Fibroblast of the aortic adventitia (primary cell): ENCODE data around the gene RAB10. TPM values are rescaled to one million over a fixed set of nuclear protein-coding genes. Genes with fewer than 3 reads are reported as not detected.
A peak's percentile ranks its signal among the peaks of the same experiment; 100 is the strongest.

ENCODE experiments used
- DNase-seq: peaks from one replicate; pipeline ENCODE4 v3.0.0-alpha.2; 2010; ENCODE audit warnings: low read depth
- H3K4me3 ChIP-seq: 2 replicates; pipeline ENCODE4 v1.5.1; 2011; ENCODE audit warnings: low read depth, mild to moderate bottlenecking, control low read depth, low read length, moderate library complexity
- total RNA-seq: library from RNA; depleted of rRNA; stranded (reverse); fragments of >200 nt; gene quantifications from 2 replicates; pipeline ENCODE4 v1.2.3, GENCODE V29; 2012; ENCODE audit warnings: low replicate concordance
- TF ChIP-seq, protein P1 (sequence below): IDR thresholded peaks from 2 replicates; pipeline ENCODE4 v1.5.1; 2011; ENCODE audit warnings: mild to moderate bottlenecking, low read length, control low read depth, inconsistent platforms; ENCODE audit not compliant: insufficient read depth

The RAB10 gene
- total RNA-seq, 1 donor: 234 TPM

DNA sequence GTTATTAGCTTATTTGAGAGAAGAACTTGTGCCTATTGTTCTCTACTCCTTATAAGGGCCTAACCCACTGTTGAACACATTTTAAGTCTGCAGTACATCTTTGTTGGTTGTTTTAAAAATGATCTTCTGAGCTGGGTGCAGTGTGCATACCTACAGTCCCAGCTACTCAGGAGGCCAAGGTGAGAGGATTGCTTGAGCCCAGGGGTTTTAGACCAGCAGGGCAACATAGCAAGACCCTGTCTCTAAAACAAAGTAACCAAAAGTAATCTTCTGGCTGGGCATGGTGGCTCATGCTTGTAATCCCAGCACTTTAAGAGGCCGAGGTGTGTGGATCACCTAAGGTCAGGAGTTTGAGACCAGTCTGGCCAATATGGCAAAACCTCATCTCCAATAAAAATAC is 25.8 kb upstream of the RAB10 start:
- TF ChIP-seq, protein P1, sequence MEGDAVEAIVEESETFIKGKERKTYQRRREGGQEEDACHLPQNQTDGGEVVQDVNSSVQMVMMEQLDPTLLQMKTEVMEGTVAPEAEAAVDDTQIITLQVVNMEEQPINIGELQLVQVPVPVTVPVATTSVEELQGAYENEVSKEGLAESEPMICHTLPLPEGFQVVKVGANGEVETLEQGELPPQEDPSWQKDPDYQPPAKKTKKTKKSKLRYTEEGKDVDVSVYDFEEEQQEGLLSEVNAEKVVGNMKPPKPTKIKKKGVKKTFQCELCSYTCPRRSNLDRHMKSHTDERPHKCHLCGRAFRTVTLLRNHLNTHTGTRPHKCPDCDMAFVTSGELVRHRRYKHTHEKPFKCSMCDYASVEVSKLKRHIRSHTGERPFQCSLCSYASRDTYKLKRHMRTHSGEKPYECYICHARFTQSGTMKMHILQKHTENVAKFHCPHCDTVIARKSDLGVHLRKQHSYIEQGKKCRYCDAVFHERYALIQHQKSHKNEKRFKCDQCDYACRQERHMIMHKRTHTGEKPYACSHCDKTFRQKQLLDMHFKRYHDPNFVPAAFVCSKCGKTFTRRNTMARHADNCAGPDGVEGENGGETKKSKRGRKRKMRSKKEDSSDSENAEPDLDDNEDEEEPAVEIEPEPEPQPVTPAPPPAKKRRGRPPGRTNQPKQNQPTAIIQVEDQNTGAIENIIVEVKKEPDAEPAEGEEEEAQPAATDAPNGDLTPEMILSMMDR: no peak
- DNase-seq: no peak
- no peak overlapping the region for H3K4me3 ChIP-seq

GRCh38 chr2:26008851-26009566 is 24.9 kb upstream of the RAB10 start:
- DNase-seq: peak; percentile 96
- TF ChIP-seq, protein P1: no peak
- H3K4me3 ChIP-seq: no peak overlapping the region

DNA sequence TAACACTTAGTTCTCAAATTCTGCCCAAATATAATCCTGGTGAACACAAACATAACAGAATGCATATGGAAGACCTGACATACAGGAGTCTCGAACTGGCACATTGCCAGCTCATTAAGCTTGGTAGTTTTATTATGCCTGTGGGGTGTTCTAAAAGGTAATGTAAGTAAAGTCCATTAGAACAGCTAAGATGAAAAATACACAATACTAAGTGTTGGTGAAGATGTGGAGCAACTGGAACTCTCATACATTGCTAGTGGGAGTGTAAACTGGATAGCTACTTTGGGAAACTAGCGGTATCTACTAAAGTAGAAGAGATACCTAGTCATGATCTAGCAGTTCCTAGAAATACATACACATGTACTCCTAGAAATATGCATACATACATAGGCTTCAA is 24.3 kb upstream of the RAB10 start:
- DNase-seq: no peak
- no peak overlapping the region for H3K4me3 ChIP-seq
- TF ChIP-seq, protein P1: no peak

DNA sequence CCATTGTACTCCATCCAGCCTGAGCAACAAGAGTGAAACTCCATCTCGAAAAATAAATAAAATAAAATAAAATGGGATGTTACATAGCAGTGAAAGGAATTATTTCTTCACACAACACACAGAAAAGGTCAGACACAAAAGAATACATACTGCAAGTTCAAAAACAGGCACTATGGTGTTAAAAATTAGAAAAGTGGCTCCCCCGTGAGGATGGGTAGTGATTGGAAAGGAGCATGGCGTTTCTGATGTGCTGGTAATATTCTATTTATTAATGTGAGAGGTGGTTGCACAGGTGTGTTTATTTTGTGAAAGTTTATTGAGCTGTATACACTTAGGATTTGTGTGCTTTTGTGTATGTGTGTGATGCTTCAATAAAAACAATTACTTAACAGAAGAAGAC is 22.9 kb upstream of the RAB10 start:
- no peak for DNase-seq
- TF ChIP-seq, protein P1: no peak
- no peak overlapping the region for H3K4me3 ChIP-seq

DNA sequence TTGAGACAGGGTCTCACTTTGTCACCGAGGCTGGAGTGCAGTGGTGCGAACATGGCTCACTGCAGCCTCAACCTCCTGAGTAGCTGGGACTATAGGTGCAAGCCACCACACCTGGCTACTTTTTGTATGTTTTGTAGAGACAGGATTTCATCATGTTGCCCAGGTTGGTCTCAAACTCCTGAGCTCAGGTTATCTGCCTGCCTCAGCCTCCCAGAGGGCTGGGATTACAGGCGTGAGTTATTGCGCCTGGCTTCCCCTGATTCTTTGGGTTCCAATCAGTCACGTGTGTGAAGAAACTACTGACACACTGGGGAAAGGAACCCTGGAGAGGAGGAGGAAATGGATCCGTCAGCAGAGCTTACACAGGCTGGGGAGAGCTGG is 22.3 kb upstream of the RAB10 start:
- DNase-seq: no peak
- TF ChIP-seq, protein P1: no peak

DNA sequence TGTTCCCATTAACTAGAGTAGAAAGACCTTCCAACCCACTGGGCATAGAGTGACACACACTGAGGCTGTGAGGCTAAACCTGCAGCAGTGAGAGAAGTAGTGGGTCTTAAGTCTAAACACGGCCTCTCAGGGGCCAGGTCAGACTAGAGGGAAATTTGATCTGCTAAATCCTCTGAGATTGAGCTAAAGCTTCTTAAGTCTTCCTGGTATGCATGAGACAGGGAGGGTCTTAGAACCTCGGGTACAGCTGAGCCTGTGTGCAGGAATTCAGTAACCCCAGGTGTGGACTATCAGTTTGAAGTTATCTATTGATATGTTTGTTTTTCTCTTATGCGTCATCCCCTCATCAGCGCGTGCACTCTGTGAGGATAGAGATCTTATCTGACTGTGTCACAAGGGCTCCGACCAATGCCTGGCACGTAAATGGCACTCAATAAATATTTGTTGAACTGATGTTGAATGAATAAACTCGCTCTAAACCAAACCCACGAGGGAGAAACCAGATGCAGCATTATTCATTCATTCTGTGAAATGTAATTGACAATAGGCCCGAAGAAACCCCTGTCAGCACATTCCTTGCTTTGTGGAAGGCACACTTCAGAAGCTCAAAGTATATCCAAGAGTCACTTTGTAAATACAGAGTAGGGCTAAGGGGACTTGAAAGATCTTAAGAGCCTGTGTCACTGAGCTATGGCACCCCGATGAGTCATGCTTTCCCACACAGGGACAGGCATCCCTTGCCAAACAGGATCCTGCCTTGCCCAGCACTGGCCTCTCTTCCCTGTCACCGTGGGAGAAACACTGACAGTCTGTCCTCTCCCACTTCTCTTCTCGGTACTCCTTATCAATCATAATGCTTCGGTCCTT is 21.7 kb upstream of the RAB10 start:
- DNase-seq: peak; percentile 52
- TF ChIP-seq, protein P1: no peak
- H3K4me3 ChIP-seq: no peak overlapping the region

More for the DNA sequence above, 22.3 kb upstream of the RAB10 start:
- H3K4me3 ChIP-seq: no peak overlapping the region
